ENCODE data around the gene FANCC.

DNA sequence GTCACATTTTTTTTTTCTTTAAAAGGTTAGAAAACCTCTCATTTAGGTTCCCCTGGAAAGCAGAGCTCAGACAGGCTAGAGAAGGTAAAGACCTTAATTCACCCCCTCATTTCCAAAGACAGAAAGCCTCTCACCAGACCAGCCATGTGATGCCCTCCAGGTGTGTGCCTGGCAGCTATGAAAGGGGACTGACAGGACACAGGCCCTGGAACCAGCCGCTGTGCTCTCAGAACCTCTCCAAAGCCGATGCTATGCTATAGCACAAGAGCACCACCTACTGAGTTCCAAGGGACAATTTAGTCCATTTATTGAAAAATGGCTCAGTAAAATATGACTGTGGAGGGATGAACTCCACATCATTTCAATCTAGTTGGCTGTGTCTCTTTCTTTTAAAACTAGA lies 48.8 kb downstream of the FANCC start:
- TF ChIP-seq, protein P1, sequence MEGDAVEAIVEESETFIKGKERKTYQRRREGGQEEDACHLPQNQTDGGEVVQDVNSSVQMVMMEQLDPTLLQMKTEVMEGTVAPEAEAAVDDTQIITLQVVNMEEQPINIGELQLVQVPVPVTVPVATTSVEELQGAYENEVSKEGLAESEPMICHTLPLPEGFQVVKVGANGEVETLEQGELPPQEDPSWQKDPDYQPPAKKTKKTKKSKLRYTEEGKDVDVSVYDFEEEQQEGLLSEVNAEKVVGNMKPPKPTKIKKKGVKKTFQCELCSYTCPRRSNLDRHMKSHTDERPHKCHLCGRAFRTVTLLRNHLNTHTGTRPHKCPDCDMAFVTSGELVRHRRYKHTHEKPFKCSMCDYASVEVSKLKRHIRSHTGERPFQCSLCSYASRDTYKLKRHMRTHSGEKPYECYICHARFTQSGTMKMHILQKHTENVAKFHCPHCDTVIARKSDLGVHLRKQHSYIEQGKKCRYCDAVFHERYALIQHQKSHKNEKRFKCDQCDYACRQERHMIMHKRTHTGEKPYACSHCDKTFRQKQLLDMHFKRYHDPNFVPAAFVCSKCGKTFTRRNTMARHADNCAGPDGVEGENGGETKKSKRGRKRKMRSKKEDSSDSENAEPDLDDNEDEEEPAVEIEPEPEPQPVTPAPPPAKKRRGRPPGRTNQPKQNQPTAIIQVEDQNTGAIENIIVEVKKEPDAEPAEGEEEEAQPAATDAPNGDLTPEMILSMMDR (IDR thresholded peaks at IDR 0.05; ENCODE audit: low read depth, low read length, missing input control) = peak; percentile 21
- TF ChIP-seq JUND (IDR thresholded peaks at IDR 0.05) (no peak), RAD21 (IDR thresholded peaks at IDR 0.05) (peak; percentile 69 to 76), NR2F2 (IDR thresholded peaks at IDR 0.05) (no peak), YY1 (IDR thresholded peaks at IDR 0.05) (no peak)
- TF ChIP-seq, protein P2, sequence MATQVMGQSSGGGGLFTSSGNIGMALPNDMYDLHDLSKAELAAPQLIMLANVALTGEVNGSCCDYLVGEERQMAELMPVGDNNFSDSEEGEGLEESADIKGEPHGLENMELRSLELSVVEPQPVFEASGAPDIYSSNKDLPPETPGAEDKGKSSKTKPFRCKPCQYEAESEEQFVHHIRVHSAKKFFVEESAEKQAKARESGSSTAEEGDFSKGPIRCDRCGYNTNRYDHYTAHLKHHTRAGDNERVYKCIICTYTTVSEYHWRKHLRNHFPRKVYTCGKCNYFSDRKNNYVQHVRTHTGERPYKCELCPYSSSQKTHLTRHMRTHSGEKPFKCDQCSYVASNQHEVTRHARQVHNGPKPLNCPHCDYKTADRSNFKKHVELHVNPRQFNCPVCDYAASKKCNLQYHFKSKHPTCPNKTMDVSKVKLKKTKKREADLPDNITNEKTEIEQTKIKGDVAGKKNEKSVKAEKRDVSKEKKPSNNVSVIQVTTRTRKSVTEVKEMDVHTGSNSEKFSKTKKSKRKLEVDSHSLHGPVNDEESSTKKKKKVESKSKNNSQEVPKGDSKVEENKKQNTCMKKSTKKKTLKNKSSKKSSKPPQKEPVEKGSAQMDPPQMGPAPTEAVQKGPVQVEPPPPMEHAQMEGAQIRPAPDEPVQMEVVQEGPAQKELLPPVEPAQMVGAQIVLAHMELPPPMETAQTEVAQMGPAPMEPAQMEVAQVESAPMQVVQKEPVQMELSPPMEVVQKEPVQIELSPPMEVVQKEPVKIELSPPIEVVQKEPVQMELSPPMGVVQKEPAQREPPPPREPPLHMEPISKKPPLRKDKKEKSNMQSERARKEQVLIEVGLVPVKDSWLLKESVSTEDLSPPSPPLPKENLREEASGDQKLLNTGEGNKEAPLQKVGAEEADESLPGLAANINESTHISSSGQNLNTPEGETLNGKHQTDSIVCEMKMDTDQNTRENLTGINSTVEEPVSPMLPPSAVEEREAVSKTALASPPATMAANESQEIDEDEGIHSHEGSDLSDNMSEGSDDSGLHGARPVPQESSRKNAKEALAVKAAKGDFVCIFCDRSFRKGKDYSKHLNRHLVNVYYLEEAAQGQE (IDR thresholded peaks at IDR 0.05) = no peak

Data from liver (tissue), 3 donors.